ENCODE data around the gene ZNF768.

ZNF768 gene

DNA sequence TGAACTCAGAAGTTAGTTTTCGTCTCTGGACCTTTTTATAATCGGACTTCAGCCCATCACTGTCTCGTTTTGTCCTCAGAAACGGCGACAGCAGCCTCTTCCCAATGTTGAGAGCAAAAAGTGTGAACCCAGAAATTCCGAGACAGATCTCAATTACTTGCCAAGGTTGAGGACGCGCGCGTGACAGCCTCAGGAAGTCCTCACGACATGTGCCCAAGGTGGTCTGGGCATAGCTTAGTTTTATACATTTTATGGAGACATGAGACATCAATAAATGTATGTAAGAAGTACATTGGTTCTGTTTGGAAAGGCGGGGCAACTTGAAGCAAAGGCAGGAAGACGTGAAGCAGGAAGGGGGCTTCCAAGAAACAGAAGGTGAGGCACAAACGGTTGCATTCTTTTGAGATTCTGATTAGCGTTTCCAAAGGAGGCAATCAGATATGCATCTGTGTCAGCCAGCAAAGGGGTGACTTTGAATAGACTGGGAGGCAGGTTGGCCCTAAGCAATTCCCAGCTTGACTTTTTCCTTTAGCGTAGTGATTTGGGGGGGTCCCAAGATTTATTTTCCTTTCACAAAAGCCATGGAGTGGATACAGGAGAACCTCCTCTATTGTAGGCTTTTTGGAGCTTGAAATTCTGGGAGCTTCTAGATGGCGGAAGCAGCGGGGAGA lies 8.9 kb upstream of the ZNF768 start:
- TF ChIP-seq, protein P1, sequence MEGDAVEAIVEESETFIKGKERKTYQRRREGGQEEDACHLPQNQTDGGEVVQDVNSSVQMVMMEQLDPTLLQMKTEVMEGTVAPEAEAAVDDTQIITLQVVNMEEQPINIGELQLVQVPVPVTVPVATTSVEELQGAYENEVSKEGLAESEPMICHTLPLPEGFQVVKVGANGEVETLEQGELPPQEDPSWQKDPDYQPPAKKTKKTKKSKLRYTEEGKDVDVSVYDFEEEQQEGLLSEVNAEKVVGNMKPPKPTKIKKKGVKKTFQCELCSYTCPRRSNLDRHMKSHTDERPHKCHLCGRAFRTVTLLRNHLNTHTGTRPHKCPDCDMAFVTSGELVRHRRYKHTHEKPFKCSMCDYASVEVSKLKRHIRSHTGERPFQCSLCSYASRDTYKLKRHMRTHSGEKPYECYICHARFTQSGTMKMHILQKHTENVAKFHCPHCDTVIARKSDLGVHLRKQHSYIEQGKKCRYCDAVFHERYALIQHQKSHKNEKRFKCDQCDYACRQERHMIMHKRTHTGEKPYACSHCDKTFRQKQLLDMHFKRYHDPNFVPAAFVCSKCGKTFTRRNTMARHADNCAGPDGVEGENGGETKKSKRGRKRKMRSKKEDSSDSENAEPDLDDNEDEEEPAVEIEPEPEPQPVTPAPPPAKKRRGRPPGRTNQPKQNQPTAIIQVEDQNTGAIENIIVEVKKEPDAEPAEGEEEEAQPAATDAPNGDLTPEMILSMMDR (conservative IDR thresholded peaks at IDR 0.05; ENCODE audit: low read length): no peak
- DNase-seq (ENCODE audit: low read depth): no peak
- peak overlapping the region; percentile 76 for H3K4me3 ChIP-seq (ENCODE audit: low read length)

DNA sequence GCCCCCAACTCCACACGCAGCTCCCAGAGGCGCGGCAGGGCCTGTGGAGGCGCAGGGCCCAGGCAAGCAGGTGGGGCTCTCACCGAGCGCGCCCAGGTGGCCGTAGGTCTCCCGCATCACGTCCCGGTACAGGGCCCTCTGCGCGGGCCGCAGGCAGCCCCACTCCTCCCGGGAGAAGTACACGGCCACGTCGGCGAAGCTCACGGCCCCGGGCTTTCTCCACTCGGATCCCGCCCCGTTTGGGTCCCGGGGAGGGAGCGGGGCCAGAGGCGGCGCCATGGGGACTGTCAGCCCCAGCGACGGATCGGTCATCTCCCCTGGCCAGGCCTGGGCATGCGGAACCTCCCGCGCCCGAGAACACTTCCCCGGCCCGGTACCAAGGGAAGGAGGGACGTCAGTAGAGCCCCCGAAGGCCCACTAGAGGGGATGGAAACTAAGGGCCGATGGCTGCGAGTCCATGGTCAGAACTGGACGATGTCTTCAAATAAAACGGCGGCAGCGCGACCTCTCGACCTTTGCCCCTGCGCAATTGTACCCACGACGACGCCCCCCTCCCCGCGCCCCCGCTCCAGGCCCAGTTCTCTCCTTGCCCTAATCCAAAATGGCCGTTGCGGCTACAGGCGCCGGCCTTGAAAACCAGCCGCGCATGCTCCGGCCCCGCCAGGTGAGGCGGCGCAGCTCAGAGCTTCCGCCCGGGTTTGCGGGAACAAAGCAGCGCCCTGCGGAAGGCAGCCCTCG lies 8.2 kb upstream of the ZNF768 start, which contains the start of gene ZNF747:
Gene ZNF747, minus strand, starts transcription at position 491 of the 738 bp plus-strand sequence. Its CDS starts 179 bp downstream, at position 312.
- TF ChIP-seq, protein P1 (conservative IDR thresholded peaks at IDR 0.05; ENCODE audit: low read length): no peak
- peak within 1 kb of the TSS; percentile 76 for H3K4me3 ChIP-seq (ENCODE audit: low read length)
- peak; percentile 77 for DNase-seq (ENCODE audit: low read depth)

DNA sequence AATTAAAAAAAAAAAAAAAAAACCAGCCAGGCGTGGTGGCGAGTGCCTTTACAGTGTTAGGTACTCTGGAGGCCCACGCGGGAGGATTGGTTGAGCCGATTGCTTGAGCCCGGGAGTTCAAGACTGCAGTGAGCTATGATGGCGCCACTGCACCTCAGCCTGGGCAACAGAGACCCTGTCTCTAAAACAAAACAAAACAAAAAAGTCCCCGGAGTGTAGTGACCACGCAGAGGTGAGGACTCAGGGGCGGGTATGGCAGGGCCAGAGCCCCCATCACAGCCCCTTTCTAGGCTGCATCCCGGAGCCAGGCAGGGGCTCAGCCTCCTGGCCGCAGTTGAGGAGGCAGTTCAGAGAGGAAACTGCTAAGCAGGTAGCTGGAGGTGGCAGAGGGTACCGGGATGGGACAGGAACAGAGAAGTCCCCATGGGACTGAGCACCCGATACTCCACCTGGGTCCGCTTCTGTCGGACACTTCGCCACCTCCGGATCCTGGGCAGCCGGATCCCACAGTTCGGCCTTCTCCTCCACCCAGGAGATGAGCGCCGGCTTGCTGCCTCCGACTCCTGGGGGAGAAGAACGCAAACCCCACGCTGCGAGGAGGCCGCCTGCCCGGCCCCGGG lies 7.5 kb upstream of the ZNF768 start:
- TF ChIP-seq, protein P1 (conservative IDR thresholded peaks at IDR 0.05; ENCODE audit: low read length): no peak
- H3K4me3 ChIP-seq (ENCODE audit: low read length): peak overlapping the region; percentile 76
- DNase-seq (ENCODE audit: low read depth): peak; percentile 12

- TF ChIP-seq, protein P1 (conservative IDR thresholded peaks at IDR 0.05; ENCODE audit: low read length): no peak
- H3K4me3 ChIP-seq (ENCODE audit: low read length): no peak overlapping the region; the same call in 1 of the 2 replicates
- DNase-seq (ENCODE audit: low read depth): no peak
Measured at GRCh38 chr16:30533146-30533522, 6.8 kb upstream of the ZNF768 start.

- TF ChIP-seq, protein P1 (conservative IDR thresholded peaks at IDR 0.05; ENCODE audit: low read length): no peak
- no peak for DNase-seq (ENCODE audit: low read depth)
- H3K4me3 ChIP-seq (ENCODE audit: low read length): no peak overlapping the region
Measured at GRCh38 chr16:30532285-30533145, 6.1 kb upstream of the ZNF768 start.

DNA sequence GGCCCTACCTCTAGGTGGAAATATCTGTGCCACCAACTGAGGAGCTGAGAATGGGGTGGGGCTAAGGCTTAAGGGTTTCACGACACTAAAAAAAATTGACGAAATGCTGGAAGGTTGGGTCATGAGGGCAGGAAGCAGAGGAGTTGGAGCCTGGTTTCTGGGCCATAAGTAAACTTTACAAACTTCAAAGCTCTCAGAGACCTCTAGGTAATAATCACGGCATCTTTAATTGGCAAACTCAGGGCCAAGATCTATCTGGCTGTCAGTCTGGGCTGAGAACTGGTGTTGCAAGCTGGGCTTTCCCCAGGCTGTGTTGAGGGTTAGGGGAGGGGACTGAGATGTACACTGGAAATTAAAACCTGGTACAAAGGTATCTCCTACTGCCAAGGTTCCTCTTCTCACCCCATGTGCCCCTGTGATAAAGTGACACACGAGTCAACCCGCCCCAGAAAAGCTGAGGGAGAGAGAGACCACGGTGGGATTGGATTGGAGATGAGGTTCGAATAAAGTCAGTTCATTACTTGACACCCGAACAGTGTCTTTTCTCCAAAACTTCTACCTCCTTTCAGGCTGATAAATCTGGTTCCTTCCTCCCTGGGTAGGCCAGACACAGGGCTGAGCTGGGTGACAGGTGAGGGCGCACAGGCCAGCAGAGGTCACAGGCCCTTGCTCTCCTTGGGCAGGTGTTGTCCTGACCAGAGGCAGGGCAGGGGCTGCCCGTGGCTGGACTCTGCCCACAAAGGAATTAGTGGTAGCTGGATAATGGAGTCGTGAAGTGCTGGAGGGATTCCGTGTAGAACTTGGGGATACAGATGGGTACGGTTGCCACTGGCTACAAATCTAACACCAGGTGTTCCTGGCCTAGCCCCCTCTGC lies 4.0 kb upstream of the ZNF768 start:
- no peak for DNase-seq (ENCODE audit: low read depth)
- TF ChIP-seq, protein P1 (conservative IDR thresholded peaks at IDR 0.05; ENCODE audit: low read length): no peak
- no peak overlapping the region for H3K4me3 ChIP-seq (ENCODE audit: low read length)
